Lower leg skin (tissue), 3 donors: ENCODE measurements around the gene DDC.

Experiments used
- CTCF ChIP-seq, 3 donors: fragments of 450-650 bp; IDR thresholded peaks; one replicate each; pipeline ENCODE4 v1.5.1; 2016; ENCODE audit warnings: antibody characterized with exemption in 3 of 3, mild to moderate bottlenecking in 3 of 3, moderate library complexity in 2 of 3
- POLR2A ChIP-seq, 2 donors: fragments of 450-650 bp; IDR thresholded peaks; one replicate each; pipeline ENCODE4 v1.6.1; 2016 to 2017; ENCODE audit warnings: antibody characterized with exemption in 2 of 2, mild to moderate bottlenecking in 1 of 2, moderate library complexity in 1 of 2

- TF ChIP-seq CTCF (IDR thresholded peaks at IDR 0.05) (no peak), POLR2A (IDR thresholded peaks at IDR 0.05) (no peak)
Observed at GRCh38 chr7:50492770-50493519, 72.3 kb downstream of the DDC start.
